OCI-M2 (cell line): ENCODE data around the gene STC2.

Experiments used
- DNase-seq: peaks from one replicate; lab custom pipeline; 2025; ENCODE audit not compliant: unreplicated experiment; lab: John Stamatoyannopoulos, UW

The STC2 gene

DNA sequence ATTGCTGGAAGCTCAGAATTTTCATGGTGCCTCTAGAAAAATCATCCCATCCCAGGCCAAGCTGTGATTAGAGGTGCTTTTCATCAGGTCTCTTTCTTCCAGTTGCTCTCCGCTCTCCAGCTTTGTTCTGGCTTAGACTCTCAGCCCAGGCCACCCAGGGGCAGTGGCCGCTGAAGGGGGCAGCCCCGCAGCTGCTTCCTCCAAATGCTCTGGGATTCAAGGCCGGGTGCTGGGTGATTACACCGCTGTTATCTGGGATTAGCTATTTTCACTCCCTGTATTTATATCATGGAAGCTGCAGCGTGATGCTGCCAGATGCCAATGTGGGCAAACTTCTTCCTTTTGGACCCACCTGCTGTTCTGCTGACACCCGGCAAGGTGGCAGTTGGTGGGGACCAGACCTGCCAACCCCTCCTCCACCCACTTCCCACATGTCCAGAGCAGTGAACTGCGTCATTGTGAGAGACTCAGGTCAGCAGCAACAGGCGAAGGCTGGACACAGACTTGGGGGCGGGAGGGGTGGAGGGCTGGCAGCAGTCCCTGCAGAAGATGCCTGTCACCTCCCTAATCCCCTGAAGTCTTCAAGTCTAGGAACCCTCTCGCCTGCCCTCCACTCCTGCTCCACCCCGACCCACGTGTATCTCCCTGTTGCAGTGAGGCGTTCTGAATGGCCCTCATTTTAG, 59.3 kb downstream of the STC2 start:
- DNase-seq, result no peak

DNA sequence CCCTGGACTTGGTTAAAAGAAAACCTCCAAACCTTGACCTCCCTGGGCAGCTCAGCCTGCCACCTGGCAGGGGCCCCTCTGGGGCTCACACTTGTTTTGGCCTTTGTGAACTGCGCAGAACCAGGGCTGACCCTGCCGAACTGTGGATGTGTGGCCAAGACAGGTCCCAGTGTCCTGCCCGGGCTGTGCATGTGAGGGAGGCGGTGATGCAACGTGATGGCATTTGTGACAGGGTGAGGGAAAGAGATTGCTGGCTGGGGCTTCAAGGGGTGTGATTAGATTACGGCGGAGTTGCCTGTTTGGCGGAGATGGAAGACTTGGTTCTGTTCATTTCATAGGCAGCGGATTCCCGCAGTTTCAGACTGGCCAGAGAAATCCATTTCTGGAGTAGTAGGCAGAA, 62.8 kb downstream of the STC2 start:
- DNase-seq, result no peak
